NCI-H2171 (cell line): ENCODE results near the gene SYS1.

Experiments
- DNase-seq: peaks from one replicate; lab custom pipeline; 2025; lab: John Stamatoyannopoulos, UW

SYS1 gene

DNA sequence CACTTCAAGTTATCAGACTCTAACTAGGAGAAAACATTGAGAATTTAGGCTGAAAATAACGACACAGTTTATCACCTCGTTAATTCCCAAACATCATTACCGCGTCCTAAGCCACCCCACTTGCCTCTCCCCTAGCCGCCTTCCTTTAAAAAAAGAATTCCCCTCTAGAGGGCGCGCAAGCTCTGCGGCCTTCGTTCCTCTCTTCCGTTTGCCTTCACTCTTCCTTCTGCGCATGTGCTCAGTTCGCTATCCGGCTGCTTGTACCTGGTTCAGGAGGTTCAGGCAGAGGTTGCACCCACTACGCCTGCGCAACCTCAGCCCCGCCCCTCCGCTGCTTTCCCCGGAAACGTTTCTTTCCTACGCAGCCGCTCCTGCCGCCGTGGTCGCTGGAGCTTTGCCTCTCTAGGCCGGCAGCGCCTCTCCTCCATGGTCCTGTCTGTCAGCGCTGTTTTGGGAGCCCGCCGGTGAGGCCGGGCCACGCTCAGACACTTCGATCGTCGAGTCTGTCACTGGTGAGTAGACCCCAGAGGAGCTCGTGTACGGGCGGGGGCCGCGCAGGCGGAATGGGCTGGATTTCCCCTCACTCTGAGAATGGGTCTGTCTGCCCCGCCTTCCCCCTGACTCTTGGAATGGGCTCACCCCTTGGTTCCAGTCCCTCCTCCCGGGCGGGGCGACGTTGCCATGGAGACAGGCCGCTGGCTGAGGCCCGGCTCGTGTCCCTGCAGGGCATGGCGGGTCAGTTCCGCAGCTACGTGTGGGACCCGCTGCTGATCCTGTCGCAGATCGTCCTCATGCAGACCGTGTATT is at the start of gene SYS1:
TSS of gene SYS1 (plus strand) at position 353 of the 807 bp plus-strand sequence. CDS start at position 729, 376 bp downstream.
- DNase-seq: peak; percentile 97

DNA sequence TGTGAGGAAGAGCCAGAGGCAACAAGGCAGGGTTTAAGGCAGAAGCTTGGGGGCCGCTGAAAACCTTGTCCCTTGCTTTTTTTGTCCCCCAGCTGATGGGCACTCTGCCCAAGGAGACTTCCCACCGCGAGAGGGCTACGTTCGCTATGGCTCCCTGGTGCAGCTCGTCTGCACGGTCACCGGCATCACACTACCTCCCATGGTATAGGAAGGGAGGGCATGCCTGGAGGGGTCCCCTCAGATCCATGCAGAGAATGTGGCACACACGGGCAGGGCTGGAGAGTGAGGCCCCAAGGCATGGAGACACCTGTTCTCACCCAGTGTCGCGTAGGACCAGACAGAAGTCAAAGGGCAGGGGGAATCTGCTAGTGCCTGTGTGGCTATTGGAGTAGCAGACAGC is 49.0 kb upstream of the SYS1 start:
- DNase-seq: no peak

DNA sequence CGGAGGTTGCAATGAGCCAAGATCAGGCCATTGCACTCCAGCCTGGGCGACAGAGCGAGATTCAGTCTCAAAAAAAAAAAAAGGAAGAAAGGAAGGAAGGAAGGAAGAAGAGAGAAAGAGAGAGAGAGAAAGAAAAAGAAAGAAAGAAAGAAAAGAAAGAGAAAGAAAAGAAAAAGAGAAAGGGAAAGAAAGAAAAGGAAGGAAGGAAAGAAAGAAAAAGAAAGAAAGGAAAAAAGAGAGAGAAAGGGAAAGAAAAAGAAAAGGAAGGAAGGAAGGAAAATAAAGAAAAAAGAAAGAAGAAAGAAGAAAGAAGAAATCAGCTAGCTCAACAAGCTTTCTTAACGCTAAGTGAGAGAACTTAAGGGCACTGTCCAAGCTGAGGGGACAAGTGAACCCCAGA is 47.3 kb upstream of the SYS1 start:
- no peak for DNase-seq

DNA sequence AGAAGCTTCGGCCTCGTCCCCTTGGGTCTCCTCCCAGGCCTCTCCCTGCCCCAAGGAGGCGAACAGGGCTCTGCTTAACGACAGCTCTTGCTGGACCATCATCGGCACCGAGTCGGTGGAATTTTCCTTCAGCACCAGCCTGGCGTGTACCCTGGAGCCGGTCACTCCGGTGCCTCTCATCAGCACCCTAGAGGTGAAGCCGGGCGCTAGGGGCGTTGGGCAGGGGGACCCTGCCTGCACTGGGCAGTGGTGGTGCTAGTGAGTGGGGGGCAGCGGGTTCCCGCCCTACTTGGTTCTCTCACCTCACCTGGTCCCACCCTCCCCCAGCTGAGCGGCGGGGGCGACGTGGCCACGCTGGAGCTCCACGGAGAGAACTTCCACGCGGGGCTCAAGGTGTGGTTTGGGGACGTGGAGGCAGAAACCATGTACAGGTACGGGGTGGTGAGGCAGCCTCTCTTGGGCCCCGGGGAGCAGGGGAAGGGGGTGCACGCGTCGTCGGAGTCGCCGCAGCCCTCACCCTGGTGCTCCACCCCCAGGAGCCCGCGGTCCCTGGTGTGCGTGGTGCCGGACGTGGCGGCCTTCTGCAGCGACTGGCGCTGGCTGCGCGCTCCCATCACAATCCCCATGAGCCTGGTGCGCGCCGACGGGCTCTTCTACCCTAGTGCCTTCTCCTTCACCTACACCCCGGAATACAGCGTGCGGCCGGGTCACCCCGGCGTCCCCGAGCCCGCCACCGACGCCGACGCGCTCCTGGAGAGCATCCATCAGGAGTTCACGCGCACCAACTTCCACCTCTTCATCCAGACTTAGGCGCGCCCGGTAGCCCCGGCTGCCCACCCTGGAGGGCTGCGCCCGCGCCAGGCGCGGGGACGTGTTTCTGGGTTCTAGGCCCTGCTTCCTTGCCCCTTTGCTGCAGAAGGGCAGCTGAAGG is 46.5 kb upstream of the SYS1 start:
- no peak for DNase-seq

DNA sequence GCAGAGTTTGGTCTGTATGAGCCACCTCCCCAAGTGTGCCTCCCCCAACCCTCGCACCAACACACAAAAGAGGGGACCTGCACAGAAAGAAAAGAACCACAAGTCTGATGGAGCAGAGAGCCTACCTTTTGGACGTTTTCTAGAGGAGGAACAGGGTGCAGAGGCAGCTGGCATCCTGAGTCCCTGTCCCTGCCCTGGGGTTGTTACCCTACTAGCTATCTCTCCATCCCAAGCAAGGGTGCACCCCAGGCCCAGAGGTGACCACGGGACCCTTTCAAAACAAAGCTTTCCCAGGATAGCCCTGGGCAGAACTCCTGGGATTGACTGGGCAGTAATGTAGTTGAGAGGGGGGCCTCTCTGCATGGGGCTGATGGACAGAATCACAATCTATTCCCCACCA is 45.1 kb upstream of the SYS1 start:
- no peak for DNase-seq

DNA sequence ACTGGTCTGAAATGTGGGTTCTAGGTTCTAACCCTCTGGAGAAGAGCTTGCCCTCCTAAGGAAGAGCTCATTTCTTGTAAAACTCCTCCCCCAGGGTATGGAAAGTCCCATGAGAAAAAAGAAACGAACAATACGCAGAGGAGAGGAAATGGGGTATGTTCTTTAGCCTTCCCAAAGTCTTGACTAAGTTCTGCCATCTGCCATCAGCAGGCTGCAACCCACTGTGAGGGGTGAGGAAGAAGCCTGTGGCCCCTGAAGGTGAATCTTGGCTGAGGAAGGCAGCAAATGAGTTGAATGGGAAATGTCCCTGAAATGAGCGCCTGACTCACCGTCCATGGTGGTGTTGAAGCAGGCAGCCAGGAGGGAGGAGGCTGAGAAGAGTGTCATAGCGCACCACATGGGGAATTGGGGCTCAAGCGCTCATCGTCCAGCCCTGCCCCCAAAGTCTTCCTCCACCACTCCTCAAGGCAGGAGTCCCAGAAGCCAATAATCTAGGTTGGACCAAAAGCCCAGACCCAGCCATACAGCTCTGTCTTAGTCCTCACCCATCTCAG is 44.5 kb upstream of the SYS1 start:
- DNase-seq: no peak

DNA sequence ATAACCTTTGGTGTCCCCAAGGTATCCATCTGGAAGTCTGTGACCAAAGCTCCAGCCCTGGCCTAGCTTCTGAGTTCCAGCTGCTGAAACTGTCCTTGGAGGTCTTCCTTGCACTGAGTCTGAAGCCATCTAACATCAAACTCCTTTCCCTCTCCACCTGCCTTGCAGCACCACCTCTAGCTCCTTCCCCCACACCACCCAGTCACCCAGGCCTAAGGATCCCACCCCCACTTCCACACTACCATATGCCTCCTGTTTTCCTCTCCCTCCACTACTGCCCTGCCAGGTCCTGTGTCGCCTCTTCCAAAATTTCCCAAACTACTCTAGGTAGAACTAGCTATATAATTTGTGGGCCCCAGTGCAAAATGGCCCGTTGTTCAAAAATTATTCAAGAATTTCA is 44.0 kb upstream of the SYS1 start:
- DNase-seq: no peak

DNA sequence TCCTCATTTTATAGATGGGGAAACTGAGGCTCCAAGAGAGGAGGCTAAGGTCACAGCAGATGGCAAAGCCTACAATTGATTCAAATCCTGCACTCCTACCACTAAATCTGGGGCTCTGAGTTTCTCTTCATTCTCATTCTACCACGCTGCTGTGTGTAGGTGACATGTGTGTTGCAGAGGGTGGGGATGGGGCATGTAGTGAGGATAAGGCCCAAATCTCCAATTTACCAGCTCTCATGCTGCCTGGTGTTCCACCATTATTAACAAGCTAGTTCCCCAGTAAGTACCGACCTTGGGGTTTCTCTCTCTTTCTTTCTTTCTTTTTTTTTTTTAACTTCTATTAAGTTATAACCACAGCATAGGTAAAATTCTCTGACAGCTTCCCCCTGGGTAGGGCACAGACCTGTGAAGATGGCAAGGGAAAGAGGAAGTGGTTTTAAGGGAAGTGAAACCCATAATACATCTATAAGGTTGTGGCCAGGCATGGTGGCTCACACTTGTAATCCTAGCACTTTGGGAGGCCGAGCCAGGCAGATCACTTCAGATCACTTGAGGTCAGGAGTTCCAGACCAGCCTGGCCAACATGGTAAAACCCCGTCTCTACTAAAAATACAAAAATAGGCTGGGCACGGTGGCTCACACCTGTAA is 41.9 kb upstream of the SYS1 start:
- DNase-seq: no peak

DNA sequence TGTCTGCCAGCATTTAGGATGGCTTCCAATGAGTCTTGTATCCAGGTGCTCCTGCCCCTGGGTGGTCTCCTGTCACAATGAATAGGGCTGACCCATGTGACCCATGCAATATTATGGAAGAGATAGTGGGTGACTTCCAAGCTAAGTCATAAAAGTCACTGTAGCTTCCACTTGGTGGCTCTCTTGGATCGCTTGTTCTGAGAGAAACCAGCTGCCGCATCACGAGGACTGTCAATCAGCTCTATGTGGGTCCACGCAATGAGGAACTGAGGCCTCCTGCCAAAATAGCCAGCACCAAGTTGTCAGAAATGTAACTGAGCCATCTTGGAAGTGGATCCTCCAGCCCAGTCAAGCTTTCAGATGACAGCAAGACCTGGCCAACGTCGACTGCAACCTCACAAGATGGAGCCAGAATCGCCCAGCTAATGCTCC is 40.0 kb upstream of the SYS1 start:
- DNase-seq: no peak

DNA sequence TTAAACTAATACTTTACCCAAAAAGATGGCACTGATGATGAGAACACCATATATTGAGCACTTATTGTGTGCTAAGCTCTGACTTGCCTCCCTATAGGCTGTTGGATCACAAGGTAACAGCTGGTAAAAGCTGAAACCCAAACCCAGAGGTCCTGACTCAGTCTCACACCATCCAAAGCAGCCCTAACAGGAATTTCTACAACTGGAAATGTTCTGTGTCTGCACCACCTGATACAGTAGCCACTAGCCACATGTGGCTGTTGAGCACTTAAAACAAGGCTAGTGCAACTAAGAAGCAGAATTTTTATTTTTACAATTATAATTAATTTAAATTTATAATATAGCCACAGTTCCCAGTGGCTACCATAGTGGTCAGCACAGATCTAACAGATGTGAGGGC is 39.2 kb upstream of the SYS1 start:
- DNase-seq: no peak

DNA sequence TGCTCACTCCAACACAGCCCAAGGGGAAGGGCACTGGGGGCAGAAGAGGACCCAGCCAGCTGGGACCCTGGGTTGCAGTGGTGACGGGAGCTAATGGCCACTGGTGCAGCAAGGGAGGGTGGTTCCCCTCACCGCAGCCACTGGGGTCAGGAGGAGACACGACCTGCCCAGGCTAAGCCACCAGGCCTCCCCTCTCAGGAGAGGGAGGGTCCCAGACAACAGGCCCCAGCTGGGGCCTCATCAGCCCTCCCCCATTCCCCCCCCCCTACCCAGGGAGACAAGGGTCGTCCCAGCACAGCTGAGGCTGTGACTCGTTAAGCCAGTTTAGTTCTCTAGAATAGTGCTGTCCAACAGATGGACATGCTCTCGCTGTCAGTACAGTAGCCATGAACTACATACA is 37.6 kb upstream of the SYS1 start:
- DNase-seq: no peak

DNA sequence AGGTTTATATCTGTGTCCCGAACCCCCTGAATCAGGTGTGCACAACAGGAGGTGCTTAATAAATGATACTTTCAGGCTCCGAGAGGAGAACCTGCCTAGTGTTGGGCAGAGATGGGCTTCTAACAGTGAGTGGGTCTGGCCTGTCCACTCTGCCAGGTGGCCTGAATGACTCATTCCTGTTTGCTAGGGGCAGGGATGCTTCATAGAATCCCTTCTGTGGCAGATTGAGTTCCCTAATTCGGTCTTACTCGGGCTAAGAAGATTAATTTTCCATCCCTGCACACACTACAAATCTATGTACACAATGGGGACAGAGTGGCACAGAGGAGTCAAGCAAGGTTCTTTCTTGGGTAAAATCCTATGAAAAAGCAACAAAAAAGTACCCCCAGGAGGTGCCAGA is 34.5 kb upstream of the SYS1 start:
- DNase-seq: no peak

DNA sequence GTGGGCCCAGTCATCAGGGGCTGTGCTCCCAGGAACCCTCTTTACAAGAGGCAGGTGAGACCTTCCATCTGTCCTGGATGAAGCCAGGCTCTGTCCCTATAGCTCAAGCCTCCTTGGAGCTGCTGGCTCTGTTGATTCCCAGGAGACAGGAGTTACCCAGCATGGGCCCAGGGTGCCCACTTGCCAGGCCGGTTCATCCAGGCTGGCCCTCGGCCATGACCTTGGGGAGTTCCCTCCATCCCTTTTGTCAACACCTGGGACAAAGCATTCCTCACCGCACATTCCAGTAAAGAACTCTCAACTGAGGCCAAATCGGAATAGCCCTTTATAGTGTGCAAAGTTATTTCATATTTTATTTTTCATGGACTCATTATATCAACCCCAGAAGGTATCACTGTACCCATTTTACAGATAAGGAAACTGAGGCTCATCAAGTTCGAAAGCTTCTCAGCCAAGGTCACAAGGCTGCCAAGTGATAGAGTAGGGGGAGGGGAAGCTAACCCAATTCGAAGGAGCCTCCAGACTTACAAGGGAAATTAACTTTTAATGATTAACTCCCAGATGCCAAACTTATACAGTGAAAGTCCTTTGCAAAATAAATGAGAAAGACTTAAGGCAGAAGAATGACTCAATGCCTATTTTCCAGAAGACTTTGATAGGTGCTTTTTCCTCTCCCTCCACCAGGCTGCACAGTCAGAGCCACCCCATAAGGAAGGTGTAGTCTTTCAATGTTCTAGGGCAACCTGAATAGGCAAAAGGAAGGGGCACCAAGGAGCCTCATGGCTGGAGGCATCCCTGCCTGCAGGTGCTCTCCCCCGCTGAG is 33.2 kb upstream of the SYS1 start:
- DNase-seq: no peak

DNA sequence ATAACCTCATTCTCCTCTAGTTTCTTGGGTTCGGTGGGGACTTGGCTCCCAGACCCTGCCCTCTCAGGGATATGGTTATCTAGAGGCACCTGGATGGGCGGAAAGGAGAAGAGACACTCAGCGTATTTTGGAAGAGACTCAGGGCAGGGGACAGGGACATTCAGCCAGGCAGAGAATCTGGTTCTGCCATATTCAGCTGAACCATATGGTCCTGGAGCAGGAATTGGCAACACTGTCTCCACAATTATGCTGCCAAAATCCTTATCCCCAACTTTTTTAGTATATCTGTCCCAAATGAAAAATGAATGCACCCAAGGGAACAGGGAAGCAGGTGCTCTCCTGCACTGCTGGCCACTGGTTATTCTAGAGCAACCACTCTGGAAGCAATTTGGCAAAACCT is 32.5 kb upstream of the SYS1 start:
- DNase-seq: no peak

DNA sequence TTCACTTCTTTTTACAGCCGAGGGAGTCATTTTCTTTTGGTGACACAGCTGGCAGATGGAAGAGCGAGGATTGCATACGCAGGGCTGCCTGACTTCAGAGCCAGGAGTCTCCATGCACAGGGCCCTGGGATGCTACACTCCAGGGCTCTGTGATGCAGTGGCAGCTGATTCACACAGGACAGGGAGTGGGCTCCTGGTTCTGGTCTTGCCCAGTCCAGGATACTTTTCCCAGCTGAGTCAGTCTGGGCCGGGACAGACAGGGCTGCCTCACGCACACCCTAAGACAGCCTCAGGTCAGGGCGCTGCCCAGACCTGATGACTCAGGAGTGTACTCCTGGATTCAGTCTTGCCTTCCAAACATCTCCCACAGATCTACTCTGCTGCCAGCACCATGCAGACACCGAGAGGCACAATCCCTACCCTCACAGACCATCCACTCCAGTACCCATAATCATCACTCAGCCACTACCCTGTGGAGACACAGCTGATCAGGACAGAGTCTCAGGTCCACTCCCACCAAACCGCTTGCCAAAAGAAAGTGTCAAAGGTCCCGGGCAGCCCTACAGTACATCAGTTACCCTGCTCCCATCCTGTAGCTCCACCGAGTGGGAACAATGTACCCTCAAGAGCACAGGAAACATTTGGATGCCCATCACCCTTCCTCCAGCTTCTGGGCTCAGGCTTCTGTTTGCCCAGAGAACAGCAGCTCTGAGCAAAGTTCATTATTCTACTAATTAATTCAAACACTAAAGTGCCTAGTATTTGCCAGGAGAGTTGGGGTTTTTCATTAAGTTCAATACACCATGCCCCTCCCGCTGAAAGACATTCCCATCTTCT is 26.2 kb upstream of the SYS1 start:
- no peak for DNase-seq

DNA sequence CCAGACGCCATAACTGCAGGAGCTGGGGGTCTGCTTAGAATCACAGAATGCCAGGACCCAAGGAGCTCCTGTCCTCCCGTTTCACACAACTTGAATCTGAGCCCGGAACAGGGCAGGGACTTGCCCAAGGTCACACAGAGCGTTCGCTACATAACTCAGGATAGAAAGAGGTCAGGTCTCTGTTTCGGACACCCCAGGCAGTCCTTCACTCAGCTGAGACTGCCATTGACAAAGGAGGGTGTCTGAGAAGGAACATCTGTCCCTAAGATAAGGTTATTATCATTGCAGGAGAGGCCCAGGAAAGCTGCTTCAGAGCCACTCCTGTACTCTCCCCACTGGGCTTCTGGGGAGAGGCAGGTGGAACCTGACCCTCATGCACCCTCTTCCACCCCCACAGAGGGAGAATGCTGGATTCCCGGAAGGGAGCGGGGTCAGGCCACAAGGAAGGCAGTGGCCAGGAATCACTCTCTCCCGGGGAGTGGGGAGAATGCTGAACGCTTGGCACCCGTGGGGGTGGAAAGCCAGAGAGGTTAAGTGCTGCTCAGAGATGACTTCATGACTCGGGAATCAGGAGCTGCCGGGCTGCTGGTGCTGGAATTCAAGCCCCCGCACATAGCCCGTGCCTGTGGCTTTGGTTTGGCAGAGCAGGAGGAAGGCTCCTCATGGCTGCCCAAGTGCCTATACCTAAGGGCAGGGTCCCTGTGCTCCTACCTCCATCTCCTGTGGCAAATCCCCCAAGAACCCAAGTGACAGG is 25.4 kb upstream of the SYS1 start:
- no peak for DNase-seq

DNA sequence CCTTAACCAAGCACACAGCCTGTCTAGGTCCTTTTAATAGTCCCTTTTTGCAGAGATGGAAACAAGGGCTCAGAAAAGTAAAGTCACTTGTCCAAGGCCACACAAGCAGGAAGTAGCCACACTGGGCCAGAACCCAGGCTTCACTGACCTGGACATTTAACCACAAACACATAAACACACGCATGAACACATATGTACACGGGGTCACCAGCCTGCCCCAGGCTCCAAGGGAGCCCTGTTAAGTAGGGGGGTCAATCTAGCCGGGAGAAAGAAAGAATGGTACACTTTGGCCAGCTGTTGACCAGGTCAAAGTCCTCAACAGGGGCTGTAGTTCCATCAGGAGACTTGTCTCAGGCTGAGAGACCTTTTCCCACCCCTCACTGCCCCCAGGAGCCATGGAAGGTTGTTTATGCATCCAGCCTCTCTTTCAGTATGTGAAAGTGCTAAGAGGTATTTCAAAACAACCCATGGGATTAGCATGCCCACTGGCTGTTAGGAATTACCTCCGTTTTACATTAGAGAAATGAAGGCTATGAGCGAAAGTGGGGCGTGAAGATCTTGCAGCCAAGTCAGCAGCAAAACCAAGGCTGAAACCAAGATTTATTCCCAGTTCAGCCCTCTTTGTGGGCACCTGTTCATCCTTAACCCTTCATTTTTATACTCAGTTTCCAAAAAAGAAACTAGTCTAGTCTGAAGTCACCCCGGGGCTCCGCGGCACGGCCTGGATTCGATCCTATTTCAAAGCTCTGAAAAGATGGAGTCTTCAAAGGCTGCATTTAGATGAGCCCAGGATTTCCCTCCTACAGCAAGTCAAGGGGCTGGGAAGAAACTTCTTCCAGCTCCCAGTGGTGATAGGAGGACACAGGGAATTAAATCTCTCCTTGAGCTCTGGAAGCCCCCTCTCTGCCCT is 24.6 kb upstream of the SYS1 start:
- DNase-seq: no peak

DNA sequence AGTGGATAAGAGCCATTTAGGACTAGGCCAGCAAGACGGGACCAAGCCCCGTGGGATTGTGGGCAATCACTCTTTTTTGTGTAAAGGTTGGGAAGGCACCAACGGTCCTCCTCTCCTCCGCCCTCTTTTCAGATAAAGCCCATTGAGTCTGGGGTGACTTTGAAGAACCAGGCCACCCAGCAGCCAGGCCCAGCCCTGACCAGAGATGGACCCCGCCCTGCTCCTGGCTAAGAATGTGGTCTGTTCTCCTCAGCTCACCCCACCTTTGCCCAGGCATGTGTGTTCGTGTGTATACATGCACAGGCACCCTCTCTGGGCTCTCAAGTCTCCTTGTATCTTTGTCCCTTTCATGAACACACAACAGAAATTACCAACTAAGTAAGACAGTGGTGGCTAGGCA is 23.9 kb upstream of the SYS1 start:
- DNase-seq: no peak

DNA sequence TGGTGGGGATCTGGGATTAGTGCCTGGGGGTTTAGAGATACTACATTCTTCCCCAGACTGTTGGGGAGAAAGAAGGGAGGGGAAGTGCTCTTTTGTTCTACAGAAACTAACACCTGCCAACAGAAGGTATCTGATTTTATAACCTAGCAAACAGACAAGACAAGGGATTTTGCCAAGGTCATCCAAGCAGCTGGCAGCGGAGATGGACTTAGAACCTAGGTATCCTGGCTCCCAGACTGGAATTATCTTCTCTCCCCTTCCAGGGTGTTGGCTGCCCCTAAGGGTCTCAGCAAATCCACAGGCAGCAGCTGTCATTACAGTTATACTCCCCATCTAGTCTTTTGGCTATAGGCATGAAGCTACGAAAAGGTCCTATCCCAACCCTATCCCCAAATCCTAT is 23.2 kb upstream of the SYS1 start:
- DNase-seq: no peak
